CD4-positive, CD25-positive, alpha-beta regulatory T cell (primary cell): ENCODE data around the gene HOXC9. TPM values are rescaled to one million over a fixed set of nuclear protein-coding genes. Genes with fewer than 3 reads are reported as not detected.

Source experiments
- ATAC-seq, 2 donors: fragments of 150-1000 bp; cut with Tn5 transposase; one replicate each; pipeline ENCODE4 v1.10.0; 2021; ENCODE audit warnings: low read depth in 2 of 2, moderate number of reproducible peaks in 2 of 2, moderate library complexity in 1 of 2
- DNase-seq, 3 donors: peaks; one replicate each; pipeline versions ENCODE4 v3.0.0 to v3.0.0-alpha.2; 2012 to 2022; ENCODE audit warnings: mixed read lengths in 1 of 3
- H3K27ac ChIP-seq: one replicate; pipeline ENCODE4 v1.7.0; 2013; ENCODE audit warnings: mild to moderate bottlenecking, low read length; ENCODE audit not compliant: insufficient read depth, poor library complexity, severe bottlenecking
- H3K27me3 ChIP-seq: one replicate; pipeline ENCODE4 v1.7.0; 2013; ENCODE audit warnings: low read length; ENCODE audit not compliant: control insufficient read depth, insufficient read depth
- H3K36me3 ChIP-seq: one replicate; pipeline ENCODE4 v1.7.0; 2013; ENCODE audit warnings: mild to moderate bottlenecking, low read length, moderate library complexity; ENCODE audit not compliant: control insufficient read depth, insufficient read depth
- H3K4me1 ChIP-seq: 2 replicates; pipeline ENCODE4 v1.7.0; 2013; ENCODE audit warnings: mild to moderate bottlenecking, low read length; ENCODE audit not compliant: insufficient read depth, control insufficient read depth, poor library complexity, severe bottlenecking
- H3K4me3 ChIP-seq: one replicate; pipeline ENCODE4 v1.7.0; 2013; ENCODE audit warnings: low read depth, mild to moderate bottlenecking, low read length, moderate library complexity
- H3K9me3 ChIP-seq, 2 experiments: 1 replicate in 1 of 2; 2 replicates in 1 of 2; pipeline ENCODE4 v1.7.0; 2013; ENCODE audit warnings: low read length in 2 of 2, mild to moderate bottlenecking in 1 of 2, moderate library complexity in 1 of 2; ENCODE audit not compliant: control insufficient read depth in 2 of 2
- H3K27ac Mint-ChIP-seq, 3 donors: one replicate each; pipeline ENCODE4 v1.8.0; 2020 to 2022; ENCODE audit warnings: mild to moderate bottlenecking in 3 of 3, mixed read lengths in 3 of 3, moderate library complexity in 2 of 3
- H3K27me3 Mint-ChIP-seq: one replicate; pipeline ENCODE4 v1.8.0; 2022; ENCODE audit warnings: mild to moderate bottlenecking, mixed read lengths
- H3K36me3 Mint-ChIP-seq: one replicate; pipeline ENCODE4 v1.8.0; 2020; ENCODE audit warnings: mixed read lengths
- H3K4me1 Mint-ChIP-seq, 4 donors: one replicate each; pipeline ENCODE4 v1.8.0; 2020 to 2022; ENCODE audit warnings: mixed read lengths in 4 of 4, mild to moderate bottlenecking in 1 of 4
- H3K4me3 Mint-ChIP-seq, 4 donors: one replicate each; pipeline ENCODE4 v1.8.0; 2020 to 2022; ENCODE audit warnings: mild to moderate bottlenecking in 4 of 4, mixed read lengths in 4 of 4, moderate library complexity in 3 of 4
- H3K9me3 Mint-ChIP-seq, 7 donors: one replicate each; pipeline ENCODE4 v1.8.0; 2020 to 2022; ENCODE audit warnings: mixed read lengths in 7 of 7, mild to moderate bottlenecking in 3 of 7, moderate library complexity in 2 of 7
- polyA plus RNA-seq, 4 donors: library from polyadenylated mRNA; unstranded; fragments of 300-500 nt; fragmentation: Illumina TruSeq; gene quantifications; one replicate each; pipeline ENCODE4 v1.2.3, GENCODE V29; 2021
- total RNA-seq: library from RNA; stranded (reverse); gene quantifications from one replicate; pipeline ENCODE4 v1.2.3, GENCODE V29; 2022

The HOXC9 gene
- total and polyA plus RNA-seq, 5 donors from 2014 or later: not detected

DNA sequence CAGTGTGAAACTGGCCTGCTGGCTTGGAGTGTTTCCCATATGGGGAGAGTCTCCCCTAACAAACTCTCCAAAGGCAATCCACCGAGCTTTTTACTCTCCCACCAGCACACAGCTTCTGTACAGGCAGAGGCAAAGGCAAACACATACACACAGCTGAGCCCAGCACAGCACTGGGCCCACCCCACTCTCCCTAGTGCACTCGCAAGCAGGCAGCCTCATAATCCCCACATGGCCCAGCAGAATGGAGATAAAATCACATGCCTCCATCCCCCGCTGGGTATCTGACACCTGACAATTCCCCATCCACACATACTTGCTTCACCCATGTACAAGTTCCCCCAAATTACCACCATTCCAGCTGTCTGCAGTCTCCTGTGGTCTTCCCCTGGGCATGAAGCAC, 41.8 kb upstream of the HOXC9 start:
- H3K36me3 Mint-ChIP-seq: peaks cover 4% of the 10 kb centered on the region
- peaks cover 89% of the 10 kb centered on the region for H3K27me3 Mint-ChIP-seq
- Histone ChIP-seq H3K36me3 (no peaks in the 10 kb centered on the region), H3K9me3 (peaks cover 0 to 6% of the 10 kb centered on the region in 2 experiments), H3K4me3 (no peak overlapping the region), H3K27ac (no peak overlapping the region), H3K27me3 (peaks cover 64% of the 10 kb centered on the region), H3K4me1 (peaks cover 19% of the 10 kb centered on the region)
- ATAC-seq: no peak
- peaks cover 0 to 37% (median 21%) of the 10 kb centered on the region in 4 donors for H3K4me1 Mint-ChIP-seq
- H3K9me3 Mint-ChIP-seq: peaks cover 0 to 8% (median 0%) of the 10 kb centered on the region in 7 donors
- H3K4me3 Mint-ChIP-seq: peak overlapping the region in 2 of 4 donors; percentile 10 to 51
- no peak for DNase-seq
- no peak overlapping the region for H3K27ac Mint-ChIP-seq

DNA sequence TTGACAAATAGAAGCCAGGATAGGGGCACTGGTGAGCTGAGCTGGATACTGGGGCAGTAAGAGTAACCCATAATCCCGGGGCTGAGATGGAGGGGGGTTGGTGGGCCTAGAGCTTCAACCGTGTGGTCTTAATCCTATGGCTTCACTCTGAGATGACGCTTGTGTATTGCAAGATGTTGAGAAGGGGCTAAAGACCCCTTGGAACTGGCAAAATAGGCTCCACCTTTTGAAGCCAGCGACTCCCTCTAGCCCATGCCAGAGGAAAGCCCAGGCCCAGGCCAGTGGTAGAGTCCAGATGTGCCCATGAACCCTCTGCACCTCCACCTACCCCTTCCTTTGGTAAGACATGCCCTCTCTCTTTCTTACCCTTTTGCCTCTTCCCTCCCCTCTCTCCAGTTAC, 40.6 kb upstream of the HOXC9 start:
- no peak overlapping the region for H3K4me3 ChIP-seq
- no peak overlapping the region for H3K27ac ChIP-seq
- Mint-ChIP-seq H3K36me3 (peaks cover 4% of the 10 kb centered on the region), H3K27ac (no peak overlapping the region), H3K4me3 (peak overlapping the region in 2 of 4 donors; percentile 38 to 43), H3K9me3 (peaks cover 0 to 9% (median 0%) of the 10 kb centered on the region in 7 donors), H3K27me3 (peaks cover 88% of the 10 kb centered on the region), H3K4me1 (peaks cover 0 to 39% (median 18%) of the 10 kb centered on the region in 4 donors)
- H3K9me3 ChIP-seq: no peaks in the 10 kb centered on the region
- H3K4me1 ChIP-seq: peaks cover 19% of the 10 kb centered on the region
- ATAC-seq: no peak
- DNase-seq: no peak
- H3K27me3 ChIP-seq: peaks cover 65% of the 10 kb centered on the region
- no peaks in the 10 kb centered on the region for H3K36me3 ChIP-seq

DNA sequence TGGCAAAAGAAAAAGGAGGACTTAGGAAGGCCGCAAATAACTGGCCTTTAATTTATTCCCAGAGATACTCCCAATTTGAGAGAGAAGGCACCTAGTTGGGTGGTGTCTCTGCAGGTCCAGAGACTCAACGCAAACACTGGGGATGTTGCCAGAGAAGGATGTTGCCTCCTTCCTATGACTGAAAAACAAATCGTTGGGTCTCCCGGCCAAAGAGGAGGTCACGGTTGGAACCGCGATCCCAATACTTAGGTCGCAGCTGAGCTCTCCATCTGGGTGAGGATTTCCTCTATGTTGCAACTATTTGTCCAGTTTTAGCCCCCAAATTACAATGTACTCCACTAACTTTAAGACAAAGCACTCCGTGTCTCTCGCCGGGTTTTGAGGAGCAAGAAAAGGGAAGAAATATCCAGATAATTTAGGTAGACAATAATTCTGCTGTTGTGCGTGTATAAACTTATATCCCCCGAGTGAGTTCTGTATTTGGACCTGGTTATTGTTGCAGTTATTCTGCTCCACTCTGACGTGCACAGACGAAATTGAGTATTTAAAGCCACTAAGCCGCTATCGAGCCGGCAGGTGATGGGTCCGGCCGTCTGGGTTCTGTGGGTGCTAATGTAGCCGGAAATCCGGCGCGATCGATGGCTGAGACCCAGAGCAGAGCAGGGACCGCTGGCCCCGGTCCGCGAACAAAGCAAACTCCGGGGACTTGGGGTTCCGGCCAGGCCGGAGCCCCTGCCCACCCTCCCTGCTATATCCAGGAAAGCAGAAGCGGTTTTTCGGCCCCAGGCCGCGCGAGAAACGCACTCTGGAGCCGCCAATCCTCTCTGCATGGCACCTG, 39.6 kb upstream of the HOXC9 start:
- DNase-seq (no peak), ATAC-seq (no peak)
- no peak overlapping the region for H3K4me3 ChIP-seq
- no peaks in the 10 kb centered on the region for H3K36me3 ChIP-seq
- no peaks in the 10 kb centered on the region for H3K9me3 ChIP-seq
- Mint-ChIP-seq H3K9me3 (peaks cover 0 to 9% (median 0%) of the 10 kb centered on the region in 7 donors), H3K27ac (no peak overlapping the region), H3K4me1 (peaks cover 0 to 41% (median 23%) of the 10 kb centered on the region in 4 donors), H3K27me3 (peaks cover 93% of the 10 kb centered on the region), H3K4me3 (peak overlapping the region in 2 of 4 donors; percentile 38 to 39), H3K36me3 (peaks cover 4% of the 10 kb centered on the region)
- H3K27me3 ChIP-seq: peaks cover 76% of the 10 kb centered on the region
- peaks cover 22% of the 10 kb centered on the region for H3K4me1 ChIP-seq
- no peak overlapping the region for H3K27ac ChIP-seq

DNA sequence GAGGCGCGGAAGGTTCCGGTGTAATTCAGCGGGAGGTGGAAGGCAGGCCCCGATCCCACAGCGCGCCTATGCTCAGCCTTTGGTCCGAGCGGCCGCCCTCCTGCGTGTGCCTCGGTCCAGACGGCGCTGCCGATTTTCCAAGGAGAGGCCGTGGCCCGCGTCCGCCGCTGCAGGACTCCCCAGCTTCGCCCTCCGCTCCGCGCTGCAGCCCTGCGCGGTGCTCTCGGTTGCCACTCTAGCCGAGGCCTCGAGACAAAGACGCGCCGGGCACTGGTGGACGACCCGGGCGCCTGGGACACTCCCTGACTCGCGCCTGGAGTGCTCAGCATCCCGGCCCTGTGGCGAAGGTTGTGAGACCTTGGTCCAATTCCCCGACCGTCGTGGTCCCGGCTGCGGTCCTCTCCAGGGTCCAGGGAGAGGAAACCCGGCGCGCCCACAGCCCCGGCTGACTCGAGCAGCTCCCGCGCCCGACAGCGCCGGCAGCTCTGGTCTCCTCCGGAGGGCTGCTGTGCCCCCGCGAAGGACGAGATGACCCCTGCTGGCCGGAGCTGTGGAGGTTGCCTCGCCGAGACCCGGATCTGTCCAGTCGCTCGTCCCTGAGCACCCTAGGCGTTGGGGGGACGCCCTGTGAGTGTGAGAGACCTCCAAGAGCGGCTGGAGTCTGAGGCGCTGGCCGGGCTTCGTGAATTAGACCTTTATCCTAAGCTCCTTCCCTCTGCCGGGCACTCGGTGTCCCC, 38.8 kb upstream of the HOXC9 start:
- peaks cover 93% of the 10 kb centered on the region for H3K27me3 Mint-ChIP-seq
- Histone ChIP-seq H3K36me3 (no peaks in the 10 kb centered on the region), H3K27me3 (peaks cover 74% of the 10 kb centered on the region), H3K27ac (no peak overlapping the region), H3K4me3 (no peak overlapping the region), H3K9me3 (no peaks in the 10 kb centered on the region), H3K4me1 (peaks cover 27% of the 10 kb centered on the region)
- H3K27ac Mint-ChIP-seq: peak overlapping the region in 1 of 3 donors; percentile 89
- H3K4me1 Mint-ChIP-seq: peaks cover 0 to 44% (median 25%) of the 10 kb centered on the region in 4 donors
- ATAC-seq (no peak), DNase-seq (no peak)
- peaks cover 0 to 8% (median 0%) of the 10 kb centered on the region in 7 donors for H3K9me3 Mint-ChIP-seq
- H3K36me3 Mint-ChIP-seq: peaks cover 4% of the 10 kb centered on the region
- no peak overlapping the region for H3K4me3 Mint-ChIP-seq

DNA sequence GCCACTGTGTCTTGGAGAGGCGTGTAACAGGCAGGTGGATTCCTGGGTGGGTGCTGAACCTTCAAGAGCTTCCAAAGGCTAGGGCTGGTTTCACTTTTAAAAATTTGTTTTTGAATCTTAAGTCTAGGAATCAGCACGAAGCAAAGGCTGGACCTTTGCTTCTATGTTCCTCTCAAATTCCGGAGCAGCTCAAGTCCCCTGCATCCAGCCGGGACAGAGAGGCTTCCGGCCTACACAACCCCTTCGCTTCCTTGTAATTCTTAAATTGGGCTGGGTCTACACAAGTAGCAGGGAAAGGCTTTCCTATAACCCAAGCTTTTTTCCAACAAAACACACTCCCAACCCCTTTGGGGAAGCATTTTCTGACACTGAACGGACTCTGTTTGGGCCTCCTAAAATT, 37.0 kb upstream of the HOXC9 start:
- no peak for ATAC-seq
- H3K27me3 ChIP-seq: peaks cover 75% of the 10 kb centered on the region
- no peak overlapping the region for H3K4me3 ChIP-seq
- DNase-seq: no peak
- H3K9me3 ChIP-seq: no peaks in the 10 kb centered on the region
- Mint-ChIP-seq H3K4me1 (peaks cover 0 to 46% (median 28%) of the 10 kb centered on the region in 4 donors), H3K36me3 (peaks cover 3% of the 10 kb centered on the region), H3K9me3 (peaks cover 0 to 8% (median 1%) of the 10 kb centered on the region in 7 donors), H3K4me3 (no peak overlapping the region), H3K27me3 (peaks cover 93% of the 10 kb centered on the region), H3K27ac (no peak overlapping the region)
- H3K27ac ChIP-seq: no peak overlapping the region
- no peaks in the 10 kb centered on the region for H3K36me3 ChIP-seq
- H3K4me1 ChIP-seq: peaks cover 25% of the 10 kb centered on the region

DNA sequence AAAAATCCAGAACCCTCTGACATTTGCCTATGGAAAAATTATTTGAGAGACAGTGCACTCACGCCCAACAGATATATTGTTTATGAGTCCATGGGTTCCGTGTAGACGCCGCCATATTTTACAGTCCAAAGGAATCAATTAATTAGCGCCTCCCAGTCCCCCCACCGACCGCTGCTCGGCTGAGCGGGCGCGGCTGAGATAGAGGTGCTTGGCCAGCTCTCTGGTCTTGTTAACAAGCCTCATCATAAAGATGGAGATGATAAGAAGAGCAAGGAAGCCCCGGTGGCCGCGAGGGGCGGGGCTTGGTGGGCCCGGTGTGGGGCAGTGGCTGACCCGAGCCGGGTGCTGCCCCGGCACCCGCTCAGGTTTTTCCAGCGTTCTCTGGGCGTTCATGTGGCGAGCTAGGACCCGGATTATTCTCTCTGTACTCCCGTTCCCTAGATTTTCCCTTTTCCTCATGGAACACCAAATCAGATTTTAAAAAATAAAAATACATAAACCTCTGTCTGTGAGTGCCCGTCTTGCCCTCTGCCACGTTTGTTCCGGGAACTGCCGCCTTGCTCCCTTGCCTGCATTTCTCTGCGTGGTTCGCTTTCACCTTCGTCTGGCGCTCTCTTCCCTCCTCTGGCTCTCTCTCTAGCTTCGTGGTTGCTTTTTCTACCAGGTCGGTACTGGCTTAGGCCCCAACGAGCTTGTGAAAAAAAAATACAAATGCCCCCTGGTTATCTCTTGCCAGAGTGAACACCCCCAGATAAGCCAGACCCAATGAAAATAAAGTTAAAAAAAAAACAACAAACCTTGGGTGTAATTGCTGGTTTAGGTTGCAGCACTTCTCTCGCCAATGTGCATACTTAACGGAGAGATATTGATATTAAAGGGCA, 36.3 kb upstream of the HOXC9 start:
- peaks cover 0 to 4% (median 1%) of the 10 kb centered on the region in 7 donors for H3K9me3 Mint-ChIP-seq
- Histone ChIP-seq H3K27ac (no peak overlapping the region), H3K4me3 (no peak overlapping the region), H3K4me1 (peaks cover 25% of the 10 kb centered on the region), H3K36me3 (no peaks in the 10 kb centered on the region), H3K27me3 (peaks cover 73% of the 10 kb centered on the region), H3K9me3 (no peaks in the 10 kb centered on the region)
- DNase-seq: no peak
- H3K27ac Mint-ChIP-seq: no peak overlapping the region
- no peak for ATAC-seq
- H3K36me3 Mint-ChIP-seq: no peaks in the 10 kb centered on the region
- H3K4me3 Mint-ChIP-seq: peak overlapping the region in 1 of 4 donors; percentile 28
- H3K27me3 Mint-ChIP-seq: peaks cover 93% of the 10 kb centered on the region
- peaks cover 0 to 50% (median 27%) of the 10 kb centered on the region in 4 donors for H3K4me1 Mint-ChIP-seq

DNA sequence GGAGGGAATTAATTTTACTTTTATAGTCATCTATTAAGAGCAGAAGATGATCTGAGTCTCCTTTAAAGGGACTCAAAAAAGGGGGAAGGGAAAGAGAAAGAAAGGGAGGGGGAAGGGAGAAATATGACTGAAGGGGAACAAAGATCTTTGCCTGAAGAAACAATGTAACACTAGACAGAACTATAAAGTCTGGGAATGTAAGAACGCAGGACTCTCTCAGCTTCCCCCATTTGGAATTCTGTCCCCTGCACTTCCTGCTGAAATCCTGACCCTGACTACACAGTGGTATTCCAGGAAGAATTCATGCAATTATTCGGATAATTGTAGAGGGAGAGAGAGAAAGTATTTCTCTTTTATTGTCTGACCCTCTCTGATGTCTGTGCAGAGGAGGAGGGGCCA, 35.6 kb upstream of the HOXC9 start:
- H3K4me3 Mint-ChIP-seq: peak overlapping the region in 2 of 4 donors; percentile 6 to 28
- H3K4me1 Mint-ChIP-seq: peaks cover 0 to 50% (median 27%) of the 10 kb centered on the region in 4 donors
- H3K27me3 ChIP-seq: peaks cover 74% of the 10 kb centered on the region
- DNase-seq (no peak), ATAC-seq (no peak)
- H3K36me3 Mint-ChIP-seq: no peaks in the 10 kb centered on the region
- H3K9me3 ChIP-seq: no peaks in the 10 kb centered on the region
- no peak overlapping the region for H3K27ac ChIP-seq
- no peak overlapping the region for H3K4me3 ChIP-seq
- peaks cover 93% of the 10 kb centered on the region for H3K27me3 Mint-ChIP-seq
- H3K27ac Mint-ChIP-seq: no peak overlapping the region
- no peaks in the 10 kb centered on the region for H3K36me3 ChIP-seq
- peaks cover 25% of the 10 kb centered on the region for H3K4me1 ChIP-seq
- H3K9me3 Mint-ChIP-seq: peaks cover 0 to 4% (median 1%) of the 10 kb centered on the region in 7 donors
